ENCODE measurements around the gene OGFRL1.

The OGFRL1 gene

GRCh38 chr6:71334768-71335167, 46.2 kb downstream of the OGFRL1 start:
- no peak for DNase-seq (ENCODE audit: low spot score)

DNA sequence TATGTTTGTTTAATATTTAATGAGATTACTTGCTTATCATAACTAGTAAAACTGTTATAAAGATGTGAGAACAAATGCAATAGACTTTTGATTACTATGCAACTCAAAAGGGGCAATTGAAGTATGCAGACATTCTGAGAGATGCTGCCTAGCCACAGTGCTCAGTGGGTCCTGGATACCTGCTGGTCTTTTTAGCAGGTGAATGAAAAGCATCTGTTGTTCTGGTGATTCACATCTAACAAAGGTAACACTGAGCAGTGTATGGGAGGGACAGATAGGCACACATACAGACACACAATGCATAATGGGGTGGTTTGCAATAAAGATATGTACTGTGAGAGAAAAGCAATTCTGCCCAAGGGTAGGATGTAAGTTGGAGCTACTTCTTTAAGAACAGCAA, 46.9 kb downstream of the OGFRL1 start:
- no peak for DNase-seq (ENCODE audit: low spot score)

DNA sequence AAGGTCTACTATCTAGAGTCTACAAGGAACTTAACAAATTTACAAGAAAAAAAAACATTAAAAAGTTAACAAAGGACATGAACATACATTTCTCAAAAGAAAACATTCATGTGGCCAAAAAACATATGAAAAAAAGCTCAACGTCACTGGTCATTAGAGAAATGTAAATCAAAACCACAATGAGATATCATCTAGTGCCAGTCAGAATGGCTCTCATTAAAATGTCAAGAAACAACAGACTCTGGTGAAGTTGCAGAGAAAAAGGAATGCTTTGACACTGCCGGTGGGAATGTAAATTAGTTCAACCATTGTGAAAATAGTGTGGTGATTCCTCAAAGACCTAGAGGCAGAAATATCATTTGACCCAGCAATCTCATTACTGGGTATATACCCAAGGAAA, 48.3 kb downstream of the OGFRL1 start:
- DNase-seq (ENCODE audit: low spot score) = no peak

GRCh38 chr6:71338540-71339316, 50.1 kb downstream of the OGFRL1 start:
- DNase-seq (ENCODE audit: low spot score) = no peak

- DNase-seq (ENCODE audit: low spot score) = no peak
Observed at GRCh38 chr6:71342772-71343171, 54.2 kb downstream of the OGFRL1 start.

DNA sequence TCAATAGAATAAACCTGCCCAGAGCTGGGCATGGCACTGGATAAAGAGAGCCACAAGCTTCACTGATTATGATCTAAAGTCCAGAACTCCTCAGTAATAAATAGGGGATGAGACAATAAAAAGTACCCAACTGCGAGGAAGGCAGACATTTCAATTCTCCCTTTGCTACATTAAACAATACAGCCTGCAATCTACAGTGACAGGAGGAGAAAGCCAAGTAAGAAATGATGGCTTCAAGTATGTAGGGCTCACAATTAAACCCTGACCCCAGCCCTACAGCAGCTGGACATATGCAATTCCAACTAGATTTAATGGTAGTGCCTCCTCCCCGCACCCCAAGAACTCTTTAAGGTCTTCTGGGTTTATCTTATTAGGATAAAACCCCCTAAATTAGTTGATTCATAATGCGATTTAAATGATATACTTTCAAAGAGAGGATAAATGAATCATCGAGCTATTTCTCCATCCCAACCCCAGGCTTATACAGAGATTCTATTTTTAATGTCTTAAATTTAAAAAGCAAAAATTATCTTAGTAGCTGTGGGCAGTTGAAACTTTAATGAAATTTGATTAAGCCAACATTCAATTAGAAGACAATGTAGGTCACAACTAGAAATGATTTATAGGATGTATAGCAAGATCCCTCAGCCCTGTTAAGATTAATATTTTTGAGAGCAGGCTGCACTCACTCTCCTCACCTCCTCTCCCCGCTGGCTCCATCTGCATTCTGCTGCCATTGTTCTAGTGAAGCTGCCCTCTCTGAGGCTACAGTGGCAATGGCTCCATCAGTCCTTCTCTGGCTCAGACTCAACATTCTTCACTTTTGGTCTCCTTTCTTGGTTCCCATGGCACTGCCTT, 57.1 kb downstream of the OGFRL1 start:
- no peak for DNase-seq (ENCODE audit: low spot score)

DNA sequence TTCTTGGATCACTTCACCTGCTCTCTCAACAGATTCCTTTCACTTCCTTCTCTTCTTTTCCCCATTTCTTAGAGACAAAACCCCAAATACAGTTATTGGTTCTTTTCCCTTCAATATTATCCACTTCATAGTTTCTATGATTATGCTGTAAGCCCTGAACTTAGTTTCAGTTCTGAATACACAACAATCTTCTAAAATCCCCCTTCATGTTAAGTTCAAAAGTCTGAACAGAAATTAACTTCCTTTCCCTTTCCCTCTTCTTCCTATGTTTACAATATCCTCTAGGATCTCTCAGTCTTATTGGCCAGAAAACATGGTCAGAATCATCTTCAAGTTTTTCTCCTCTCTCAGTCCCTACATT, 57.7 kb downstream of the OGFRL1 start:
- DNase-seq (ENCODE audit: low spot score) = no peak

GRCh38 chr6:71347119-71347518, 58.5 kb downstream of the OGFRL1 start:
- DNase-seq (ENCODE audit: low spot score) = no peak

DNA sequence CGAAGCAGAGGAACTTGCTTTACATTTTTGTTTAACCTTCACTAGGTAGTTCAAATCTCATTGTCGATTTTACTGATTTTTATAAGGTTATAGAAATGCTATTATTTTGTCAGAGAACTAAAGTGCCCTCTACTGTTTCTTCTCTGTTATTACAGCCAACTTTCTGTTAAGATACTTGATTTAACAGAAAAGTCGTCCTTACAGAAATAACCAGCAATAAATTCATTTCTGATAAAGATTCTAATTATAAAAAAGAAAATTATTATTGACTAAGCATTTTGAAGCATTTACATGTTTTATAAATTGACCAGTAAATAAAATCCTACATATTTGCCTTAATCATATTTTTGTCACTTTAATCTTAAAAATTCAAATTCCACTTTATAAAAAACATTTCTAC, 60.8 kb downstream of the OGFRL1 start:
- no peak for DNase-seq (ENCODE audit: low spot score)

GRCh38 chr6:71349976-71350615, 61.5 kb downstream of the OGFRL1 start:
- DNase-seq (ENCODE audit: low spot score) = no peak

GRCh38 chr6:71351190-71351589, 62.6 kb downstream of the OGFRL1 start:
- DNase-seq (ENCODE audit: low spot score) = no peak
